Skin of body (tissue), 3 donors: ENCODE measurements around the gene ZNF480. TPM values are rescaled to one million over a fixed set of nuclear protein-coding genes. Genes with fewer than 3 reads are reported as not detected.
A peak's percentile ranks its signal among the peaks of the same experiment; 100 is the strongest.
"Not testable (repeated sequence)": the region's sequence is repeated elsewhere in the genome, so short reads cannot be mapped to it uniquely, and the experiment has no call there.

Source experiments
- DNase-seq: peaks from one replicate; lab custom pipeline; 2025; lab: John Stamatoyannopoulos, UW
- small RNA-seq: library from RNA; depleted of rRNA; stranded (forward); fragments of <200 nt; gene quantifications from one replicate; pipeline ENCODE3, GENCODE V24; 2014; ENCODE audit warnings: low replicate concordance
- total RNA-seq: library from RNA; depleted of rRNA; stranded (reverse); fragments of >200 nt; gene quantifications from one replicate; pipeline ENCODE4 v1.2.3, GENCODE V29; 2014

ZNF480 gene
- total RNA-seq, 1 donor from 2014 or later = 5.1 TPM

- no peak for DNase-seq
Observed at GRCh38 chr19:52336791-52337381, 39.9 kb downstream of the ZNF480 start.

- not testable (repeated sequence) for DNase-seq
Observed at GRCh38 chr19:52339022-52339421, 42.1 kb downstream of the ZNF480 start.

GRCh38 chr19:52343548-52343947 is 46.6 kb downstream of the ZNF480 start:
- DNase-seq = no peak

- DNase-seq = no peak
Observed at GRCh38 chr19:52345162-52345561, 48.2 kb downstream of the ZNF480 start.

GRCh38 chr19:52351512-52351911 is 54.5 kb downstream of the ZNF480 start:
- DNase-seq = no peak

- DNase-seq = no peak
Observed at GRCh38 chr19:52366414-52366824, 69.5 kb downstream of the ZNF480 start.

GRCh38 chr19:52369559-52370340 is 72.8 kb downstream of the ZNF480 start, which contains the start of gene ZNF880:
ZNF880 (plus strand) TSS chr19:52369923; CDS start chr19:52369966, 43 bp downstream.
- peak; percentile 96 for DNase-seq

GRCh38 chr19:52370341-52370710 is 73.4 kb downstream of the ZNF480 start:
- DNase-seq = no peak

Small RNA genes within 50 kb of the gene (small RNA-seq; reads per million reads assigned to genes)
- gene MIR643 = 0.19 reads per million
- not detected for gene RF00019

Other genes starting within 250 kb of the ZNF480 start
- gene ZNF432, start 248.3 kb upstream of the ZNF480 start, total RNA-seq = 15.5 TPM
- 29.5 TPM for gene ZNF841, start 201.4 kb upstream of the ZNF480 start, total RNA-seq
- 12.9 TPM for gene ZNF616, start 157.2 kb upstream of the ZNF480 start, total RNA-seq
- 14.0 TPM for gene ZNF836, start 125.5 kb upstream of the ZNF480 start, total RNA-seq
- 53.9 TPM for gene PPP2R1A, start 107.1 kb upstream of the ZNF480 start, total RNA-seq
- gene ZNF766, start 27.6 kb upstream of the ZNF480 start, total RNA-seq = 16.9 TPM
- 2.6 TPM for gene ZNF610, start 39.1 kb downstream of the ZNF480 start, total RNA-seq
- gene ZNF880, start 72.8 kb downstream of the ZNF480 start, total RNA-seq = 27.2 TPM
- gene ZNF528, start 100.7 kb downstream of the ZNF480 start, total RNA-seq = 18.2 TPM
- gene ZNF534, start 132.0 kb downstream of the ZNF480 start, total RNA-seq = 0.20 TPM
- gene ZNF578, start 156.4 kb downstream of the ZNF480 start, total RNA-seq = 3.4 TPM
- gene ZNF808, start 230.5 kb downstream of the ZNF480 start, total RNA-seq = 22.1 TPM